HG03025 (cell line): ENCODE results near the gene HRG.
A peak's percentile ranks its signal among the peaks of the same experiment; 100 is the strongest.
"Not testable (repeated sequence)": the region's sequence is repeated elsewhere in the genome, so short reads cannot be mapped to it uniquely, and the experiment has no call there.

Source experiments
- ATAC-seq: cut with Tn5 transposase; IDR thresholded peaks from one replicate; pipeline ENCODE4 v1.9.1; 2021; ENCODE audit warnings: mild to moderate bottlenecking, moderate library complexity; ENCODE audit not compliant: unreplicated experiment, low FRiP score

HRG gene, protein sequence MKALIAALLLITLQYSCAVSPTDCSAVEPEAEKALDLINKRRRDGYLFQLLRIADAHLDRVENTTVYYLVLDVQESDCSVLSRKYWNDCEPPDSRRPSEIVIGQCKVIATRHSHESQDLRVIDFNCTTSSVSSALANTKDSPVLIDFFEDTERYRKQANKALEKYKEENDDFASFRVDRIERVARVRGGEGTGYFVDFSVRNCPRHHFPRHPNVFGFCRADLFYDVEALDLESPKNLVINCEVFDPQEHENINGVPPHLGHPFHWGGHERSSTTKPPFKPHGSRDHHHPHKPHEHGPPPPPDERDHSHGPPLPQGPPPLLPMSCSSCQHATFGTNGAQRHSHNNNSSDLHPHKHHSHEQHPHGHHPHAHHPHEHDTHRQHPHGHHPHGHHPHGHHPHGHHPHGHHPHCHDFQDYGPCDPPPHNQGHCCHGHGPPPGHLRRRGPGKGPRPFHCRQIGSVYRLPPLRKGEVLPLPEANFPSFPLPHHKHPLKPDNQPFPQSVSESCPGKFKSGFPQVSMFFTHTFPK

DNA sequence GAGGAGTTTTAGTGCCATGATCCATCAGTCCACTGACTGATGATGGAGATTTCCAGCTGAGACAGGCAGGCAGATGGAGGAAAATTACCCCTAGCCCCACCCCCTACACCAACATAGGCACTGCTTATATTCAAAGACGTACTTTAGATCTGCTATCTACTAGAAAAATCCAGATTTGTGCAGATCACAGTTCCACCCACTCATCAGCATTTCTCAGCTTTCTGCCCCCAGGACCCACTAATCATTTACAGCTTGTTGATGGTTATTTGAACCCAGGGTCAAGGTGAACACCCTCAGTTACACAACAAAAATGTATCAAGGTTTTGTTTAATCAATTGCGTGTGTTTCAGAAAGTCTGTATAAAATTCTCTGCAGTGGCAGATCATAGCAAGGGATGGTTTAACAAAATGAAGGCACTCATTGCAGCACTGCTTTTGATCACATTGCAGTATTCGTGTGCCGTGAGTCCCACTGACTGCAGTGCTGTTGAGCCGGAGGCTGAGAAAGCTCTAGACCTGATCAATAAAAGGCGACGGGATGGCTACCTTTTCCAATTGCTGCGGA is at the start of gene HRG:
HRG (plus strand) TSS at position 390 of the 564 bp plus-strand sequence; CDS start at position 408, 18 bp downstream.
- ATAC-seq = no peak

DNA sequence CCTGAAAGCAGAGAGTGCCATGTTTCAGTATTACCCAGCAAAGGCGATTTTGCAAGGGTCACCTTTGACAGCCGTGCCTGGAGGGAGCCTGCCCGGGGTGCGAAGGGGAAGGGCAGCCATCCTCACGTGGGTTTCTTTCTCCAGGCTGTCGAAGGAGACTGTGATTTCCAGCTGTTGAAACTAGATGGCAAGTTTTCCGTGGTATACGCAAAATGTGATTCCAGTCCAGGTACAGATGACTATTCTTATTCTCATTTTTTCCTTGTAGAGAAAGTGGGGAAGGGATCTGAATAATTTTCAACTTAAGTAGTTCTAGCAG is 49.6 kb upstream of the HRG start:
- ATAC-seq = no peak

DNA sequence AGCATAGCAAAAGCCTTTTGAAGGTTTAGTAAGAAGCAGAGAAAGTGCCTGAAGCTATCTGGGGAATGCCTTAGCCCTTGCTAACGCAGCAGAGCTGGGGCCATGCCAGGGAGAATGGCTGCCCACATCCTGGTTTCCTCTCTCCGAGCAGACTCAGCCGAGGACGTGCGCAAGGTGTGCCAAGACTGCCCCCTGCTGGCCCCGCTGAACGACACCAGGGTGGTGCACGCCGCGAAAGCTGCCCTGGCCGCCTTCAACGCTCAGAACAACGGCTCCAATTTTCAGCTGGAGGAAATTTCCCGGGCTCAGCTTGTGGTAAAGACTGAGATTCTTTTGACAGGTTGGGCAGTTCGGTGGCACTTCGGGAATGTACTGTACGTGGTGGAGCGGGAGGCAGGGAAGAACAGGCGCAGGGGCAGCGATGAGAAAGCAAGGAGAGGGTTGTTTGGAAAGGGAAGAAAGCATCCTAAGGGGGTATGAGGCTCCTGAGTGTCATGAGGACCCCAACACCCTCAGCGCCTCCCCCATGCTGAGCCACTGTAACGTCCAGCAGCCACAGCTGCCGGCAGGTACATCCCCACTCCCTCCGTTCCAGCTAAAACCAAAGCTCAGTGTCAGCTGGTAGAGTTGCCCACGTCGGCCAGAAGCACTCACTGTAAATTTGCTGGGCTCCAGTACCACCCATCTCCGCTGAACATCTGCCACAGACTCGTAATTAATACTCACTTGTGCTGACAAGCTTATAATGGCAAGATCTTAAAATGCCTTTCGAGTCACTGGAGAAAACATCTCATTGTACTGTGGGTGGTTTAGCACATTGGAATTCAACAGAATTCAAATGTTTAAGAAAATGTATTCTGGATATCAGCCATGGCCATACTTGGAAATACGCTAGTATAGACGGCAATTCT is 48.5 kb upstream of the HRG start:
- peak; percentile 80 for ATAC-seq

DNA sequence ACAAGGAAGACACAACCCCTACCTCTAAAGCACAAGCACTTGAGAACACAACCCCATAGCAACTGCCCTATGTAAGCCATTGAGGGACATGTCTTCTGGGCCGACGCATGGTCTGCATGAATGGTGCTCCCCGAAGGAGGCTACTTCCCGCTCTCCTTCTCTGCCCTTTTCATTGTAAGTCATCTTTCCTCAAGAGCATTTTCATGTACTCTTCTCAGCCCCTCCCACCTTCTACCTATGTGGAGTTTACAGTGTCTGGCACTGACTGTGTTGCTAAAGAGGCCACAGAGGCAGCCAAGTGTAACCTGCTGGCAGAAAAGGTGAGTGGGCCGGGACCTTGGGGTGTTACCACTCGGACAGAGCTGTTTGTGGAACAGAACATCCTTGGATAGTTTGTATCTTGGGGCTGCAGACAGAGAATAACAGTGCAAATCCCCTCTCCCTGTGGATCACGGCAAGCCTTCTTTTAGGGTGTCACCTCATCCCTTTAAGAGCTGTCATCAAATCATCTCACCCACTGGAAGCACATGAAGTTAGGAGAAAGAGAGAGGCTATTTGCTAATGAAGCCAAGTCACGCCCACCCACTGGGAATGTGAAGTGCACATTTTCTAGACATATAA is 47.4 kb upstream of the HRG start:
- no peak for ATAC-seq

DNA sequence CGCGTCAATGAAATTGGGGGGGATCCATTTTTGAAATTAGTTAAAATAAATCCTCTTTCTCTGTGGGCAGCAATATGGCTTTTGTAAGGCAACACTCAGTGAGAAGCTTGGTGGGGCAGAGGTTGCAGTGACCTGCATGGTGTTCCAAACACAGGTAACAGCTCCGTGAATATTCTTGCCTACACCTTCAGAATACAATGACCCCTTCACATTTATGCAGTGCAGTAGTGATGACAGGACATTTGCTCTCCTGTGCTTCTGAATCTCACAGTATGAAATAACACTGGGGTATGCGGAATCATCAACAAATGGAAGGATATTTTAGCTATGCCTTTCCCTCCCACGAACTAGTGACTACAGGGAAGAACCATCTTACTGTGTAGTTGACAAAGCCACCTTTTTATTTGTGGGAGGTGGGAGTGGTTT is 46.0 kb upstream of the HRG start:
- no peak for ATAC-seq

DNA sequence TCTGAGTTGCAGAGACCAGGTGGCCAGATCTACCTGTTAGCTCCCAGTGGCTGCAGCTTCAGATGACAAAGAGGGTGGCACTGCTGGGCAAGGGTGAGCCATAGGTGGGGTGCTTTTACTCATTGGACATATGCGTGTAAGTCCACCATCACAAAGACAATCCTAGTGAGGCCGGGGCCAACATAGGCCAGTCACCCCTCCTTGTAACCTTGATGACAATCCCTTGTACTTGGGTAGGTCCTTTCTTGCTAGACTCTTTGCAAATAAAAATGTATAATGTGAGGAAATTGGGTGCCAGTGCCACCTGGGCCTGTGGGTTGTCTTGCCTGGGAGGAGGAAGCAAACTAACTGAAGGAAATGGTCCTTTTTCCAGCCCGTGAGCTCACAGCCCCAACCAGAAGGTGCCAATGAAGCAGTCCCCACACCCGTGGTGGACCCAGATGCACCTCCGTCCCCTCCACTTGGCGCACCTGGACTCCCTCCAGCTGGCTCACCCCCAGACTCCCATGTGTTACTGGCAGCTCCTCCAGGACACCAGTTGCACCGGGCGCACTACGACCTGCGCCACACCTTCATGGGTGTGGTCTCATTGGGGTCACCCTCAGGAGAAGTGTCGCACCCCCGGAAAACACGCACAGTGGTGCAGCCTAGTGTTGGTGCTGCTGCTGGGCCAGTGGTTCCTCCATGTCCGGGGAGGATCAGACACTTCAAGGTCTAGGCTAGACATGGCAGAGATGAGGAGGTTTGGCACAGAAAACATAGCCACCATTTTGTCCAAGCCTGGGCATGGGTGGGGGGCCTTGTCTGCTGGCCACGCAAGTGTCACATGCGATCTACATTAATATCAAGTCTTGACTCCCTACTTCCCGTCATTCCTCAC is 45.4 kb upstream of the HRG start:
- ATAC-seq = no peak

DNA sequence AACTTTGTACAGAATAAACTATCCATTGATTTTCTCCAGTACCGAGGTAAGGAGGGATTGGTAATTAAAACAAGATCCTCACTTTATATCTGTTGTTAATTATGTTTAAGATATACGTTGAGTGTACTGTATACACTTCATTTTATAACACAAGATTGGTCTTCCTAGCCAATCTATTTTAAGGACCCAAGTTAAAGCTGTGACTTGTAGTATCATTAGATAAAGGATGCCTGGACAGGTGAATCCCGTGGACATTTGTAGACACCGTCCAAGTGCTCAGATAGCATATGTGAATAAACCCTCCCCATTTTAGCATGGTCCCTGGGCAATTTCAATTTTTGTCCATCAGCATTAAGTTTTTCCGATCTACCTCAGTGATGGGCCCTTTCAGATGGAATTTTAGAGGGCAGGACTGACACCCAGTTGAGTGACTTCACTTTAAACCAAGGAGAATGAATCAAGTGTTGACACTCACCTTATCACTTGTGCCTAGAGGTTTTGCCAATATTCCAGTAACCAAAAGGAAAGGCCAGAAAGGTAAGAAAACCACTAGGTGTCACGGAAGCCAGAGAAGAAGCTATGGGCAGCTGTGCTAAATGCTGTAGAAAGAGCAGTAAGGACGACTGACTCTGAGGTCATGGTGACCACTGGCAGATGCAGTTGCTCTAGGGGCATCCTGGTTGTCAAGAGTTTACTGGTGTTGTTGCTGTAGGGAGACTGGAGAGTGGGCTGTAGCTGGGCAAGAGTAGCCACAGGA is 43.7 kb upstream of the HRG start:
- ATAC-seq = no peak

DNA sequence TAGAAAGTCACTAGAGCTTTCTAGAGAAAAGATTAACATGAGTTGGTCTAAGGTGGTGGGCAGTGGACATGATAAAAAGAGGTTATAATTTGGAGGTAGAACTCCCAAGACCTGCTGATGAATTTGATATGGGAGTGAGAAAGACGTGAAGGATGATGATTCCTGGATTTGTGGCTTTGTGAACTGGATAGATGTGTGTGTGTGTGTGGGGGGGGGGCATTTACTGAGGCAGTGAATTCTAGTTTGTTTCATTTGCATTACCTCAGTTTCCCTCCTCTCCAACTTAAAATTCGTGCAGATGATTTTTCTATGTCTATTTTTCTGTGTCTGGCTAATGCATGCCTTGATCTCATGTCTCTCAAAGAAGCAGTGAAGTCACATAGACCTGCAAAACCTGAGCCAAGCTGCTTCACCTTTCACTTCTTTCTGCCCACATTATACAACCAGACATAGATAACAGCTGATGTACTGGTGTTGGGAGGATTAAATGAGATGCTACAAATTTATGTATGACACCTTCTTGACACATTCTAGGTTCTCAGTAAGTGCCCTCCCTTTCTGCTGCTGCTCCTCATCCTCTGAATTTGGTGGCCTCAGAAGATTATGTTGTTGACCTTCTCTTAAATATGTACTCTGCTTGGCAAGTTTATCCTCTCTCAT is 43.0 kb upstream of the HRG start:
- no peak for ATAC-seq

DNA sequence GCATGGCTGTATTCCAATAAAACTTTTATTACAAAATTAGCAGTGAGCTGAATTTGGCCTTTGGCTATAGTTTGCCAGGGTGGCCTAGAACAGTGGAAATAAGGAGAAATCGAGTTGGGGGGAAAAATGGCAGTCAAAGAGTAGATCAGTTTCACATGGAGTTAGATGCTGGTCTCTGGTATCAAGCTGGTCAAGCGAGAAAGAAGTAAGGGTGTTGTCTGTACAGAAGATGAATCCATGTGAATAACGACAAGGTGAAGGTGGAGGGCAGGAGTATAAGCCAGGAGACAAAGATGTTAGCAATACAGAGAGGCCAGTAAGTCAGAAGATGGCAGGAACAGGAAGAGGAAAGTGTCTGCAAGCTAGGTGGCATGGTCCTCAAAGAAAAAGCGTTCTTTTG is 41.2 kb upstream of the HRG start:
- no peak for ATAC-seq

DNA sequence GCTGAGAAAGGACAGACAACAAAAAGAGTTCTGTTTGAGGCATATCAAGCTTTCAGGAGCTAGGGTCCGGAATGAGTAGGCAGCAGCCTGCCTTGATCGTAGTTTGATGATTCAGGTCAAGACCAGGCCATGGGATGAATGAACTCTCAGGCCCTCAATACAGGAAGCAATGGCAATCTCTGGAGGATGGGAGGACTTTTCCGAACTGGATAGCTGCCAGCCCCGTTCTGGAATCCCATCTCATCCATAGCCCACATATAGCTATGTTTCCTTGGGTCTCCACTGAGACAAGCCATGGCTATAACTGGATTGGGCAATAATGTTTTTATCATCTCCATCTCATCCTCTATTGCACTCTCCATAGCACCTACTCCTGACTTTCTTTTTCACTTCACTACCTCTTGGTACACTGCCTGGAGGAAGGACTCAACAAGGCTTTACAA is 40.2 kb upstream of the HRG start:
- ATAC-seq = no peak

DNA sequence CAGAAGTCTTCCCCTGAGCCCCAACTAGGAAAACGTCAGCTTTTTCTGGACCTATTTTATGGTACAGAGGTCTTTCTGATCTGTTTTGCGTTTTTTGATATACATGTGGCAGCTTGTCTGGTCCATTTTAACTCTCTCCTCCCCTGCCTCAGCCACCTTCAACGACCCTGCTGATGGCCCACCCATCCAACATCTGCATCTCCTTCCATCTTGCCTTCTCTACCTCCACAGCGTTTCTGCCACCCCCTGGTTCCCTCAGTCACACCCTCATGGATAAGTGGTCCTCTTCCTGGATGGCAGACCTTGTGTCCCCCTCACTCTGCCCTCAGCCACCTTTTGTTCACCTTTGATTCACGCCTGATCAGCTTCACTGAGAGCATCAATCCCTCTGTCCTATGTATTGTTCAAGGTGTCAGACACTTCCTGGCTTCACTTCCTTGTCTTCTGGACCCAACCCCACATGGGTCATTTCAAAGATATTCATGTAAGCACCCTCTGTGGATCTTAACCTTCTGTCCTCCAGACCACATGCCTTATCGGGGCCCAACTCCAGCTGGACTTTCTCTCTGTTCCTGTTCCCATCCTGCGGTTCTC is 39.5 kb upstream of the HRG start:
- no peak for ATAC-seq

DNA sequence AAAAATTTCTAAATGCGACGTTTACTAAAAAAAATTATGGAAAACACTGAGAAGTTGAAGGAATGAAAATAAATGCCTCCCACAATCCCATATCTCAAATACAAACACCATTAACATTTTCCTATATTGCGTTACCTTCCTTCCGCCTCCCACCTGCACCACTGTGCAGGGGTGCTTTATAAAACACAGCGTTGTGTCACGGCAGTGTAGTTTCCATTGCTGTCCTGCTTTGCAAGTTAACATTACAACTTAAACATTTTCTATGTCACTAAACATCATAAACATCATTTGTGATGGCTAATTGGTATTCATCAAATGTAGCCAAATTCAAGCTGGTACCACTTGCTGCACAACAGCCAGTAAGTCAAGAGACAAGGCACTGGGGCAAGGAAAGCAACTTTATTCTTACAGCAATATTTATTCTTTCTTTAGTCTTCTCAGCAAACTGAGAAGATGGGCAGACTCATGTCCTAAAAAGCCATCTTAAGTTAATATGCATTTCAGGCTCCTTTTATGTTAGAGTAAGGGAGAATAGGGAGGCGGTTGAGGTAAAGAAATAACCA is 37.9 kb upstream of the HRG start:
- no peak for ATAC-seq

DNA sequence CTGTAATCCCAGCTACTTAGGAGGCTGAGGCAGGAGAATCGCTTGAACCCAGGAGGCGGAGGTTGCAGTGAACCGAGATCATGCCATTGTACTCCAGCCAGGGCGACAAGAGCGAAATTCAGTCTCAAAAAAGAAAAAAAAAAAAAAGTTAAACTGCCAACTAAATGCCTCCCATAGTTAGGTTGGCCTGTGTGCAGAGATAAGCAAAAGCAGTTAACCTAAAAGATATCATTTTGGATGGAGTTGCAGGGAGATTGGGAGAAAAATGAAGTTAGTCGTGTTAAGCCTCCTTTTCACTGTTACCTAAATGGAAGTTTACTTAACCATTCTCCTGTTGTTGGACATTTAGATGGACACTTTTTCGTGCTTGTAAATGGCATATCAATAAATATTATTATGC is 37.1 kb upstream of the HRG start:
- ATAC-seq = no peak

DNA sequence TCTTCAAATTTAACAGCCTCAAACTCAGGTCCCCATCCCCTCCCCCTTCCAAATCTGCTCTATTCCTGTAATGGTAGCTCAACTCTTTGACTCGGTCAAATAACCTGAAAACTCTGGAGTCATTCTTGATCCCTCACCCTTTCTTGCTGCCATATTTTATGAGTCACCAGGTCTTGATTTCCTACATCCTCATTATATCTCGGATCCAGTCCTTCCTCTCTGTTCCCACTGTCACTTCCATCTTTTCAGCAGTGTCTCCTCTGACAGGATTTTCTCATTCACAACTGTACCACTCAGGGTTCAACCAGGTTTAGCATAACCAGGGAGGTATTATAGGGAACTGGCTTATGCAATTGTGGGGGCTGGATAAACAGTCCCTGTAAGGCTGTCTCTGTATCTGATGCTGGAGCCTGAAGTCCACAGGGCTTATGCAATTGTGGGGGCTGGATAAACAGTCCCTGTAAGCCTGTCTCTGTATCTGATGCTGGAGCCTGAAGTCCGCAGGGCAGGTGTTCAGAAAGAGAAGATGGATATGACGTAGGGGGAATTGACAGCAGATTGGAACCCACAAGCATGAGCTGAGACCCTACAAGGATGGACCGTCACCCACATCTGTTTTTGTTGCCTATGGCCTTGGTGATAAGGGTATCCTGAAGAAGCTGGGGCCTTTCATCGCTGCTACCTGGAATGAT is 34.7 kb upstream of the HRG start:
- ATAC-seq = no peak

DNA sequence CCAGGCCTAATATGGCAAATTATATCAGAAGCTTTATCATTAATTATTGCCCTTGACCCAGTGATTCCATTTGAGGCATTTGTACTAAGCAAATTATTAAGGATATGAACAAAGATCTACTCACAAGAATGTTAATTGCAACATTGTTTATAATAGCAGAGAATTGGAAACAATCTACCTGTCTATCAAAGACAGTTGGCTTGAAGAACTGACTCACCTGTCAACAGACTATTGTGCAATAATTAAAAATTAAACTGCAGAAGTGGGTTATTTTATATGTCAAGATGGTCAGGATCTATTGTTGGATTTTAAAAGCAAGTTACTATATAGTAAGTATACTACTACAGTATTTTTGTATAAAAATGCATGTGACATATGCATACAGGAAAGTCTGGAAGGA is 32.3 kb upstream of the HRG start:
- ATAC-seq = no peak

DNA sequence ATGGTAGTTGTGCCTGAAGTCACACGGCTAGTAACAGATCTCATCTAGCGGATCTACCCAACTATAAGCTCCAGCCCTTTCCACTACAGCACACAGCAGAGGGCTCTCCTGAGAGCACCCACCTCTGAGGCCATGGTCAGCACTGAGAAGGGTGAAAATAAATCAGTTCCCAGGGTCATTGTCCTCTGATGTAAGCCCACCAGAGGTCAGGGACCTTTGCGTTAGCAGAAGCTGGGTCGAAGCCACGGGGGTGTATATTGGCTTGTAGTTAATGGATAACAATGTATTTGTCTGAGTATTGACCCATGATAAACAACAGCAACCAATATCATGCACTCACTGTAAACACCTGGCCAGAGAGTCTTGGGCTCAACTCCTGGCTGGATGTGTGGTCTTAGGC is 31.6 kb upstream of the HRG start:
- ATAC-seq = not testable (repeated sequence)

DNA sequence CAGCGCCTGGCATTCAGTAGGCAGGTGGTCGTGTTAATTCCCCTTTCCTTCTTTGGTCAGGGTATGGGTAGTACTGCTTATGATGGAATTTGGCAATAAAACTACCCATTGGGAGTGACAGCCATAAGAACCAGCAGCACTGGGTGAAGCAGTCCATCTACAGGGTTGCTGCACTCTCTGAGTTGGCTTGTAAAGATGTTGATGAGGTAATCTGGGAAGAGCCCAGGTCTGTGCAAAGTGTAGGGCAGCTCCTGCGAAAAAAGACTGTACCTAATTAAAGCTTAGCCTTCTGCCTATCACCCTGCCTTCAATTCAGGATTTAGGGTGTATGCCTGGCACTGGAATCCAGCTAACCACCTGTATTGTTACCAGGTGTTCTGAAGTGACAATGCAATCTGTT is 30.3 kb upstream of the HRG start:
- no peak for ATAC-seq
